GM12872 (cell line): ENCODE results near the gene TCEA2.

Source experiments
- TF ChIP-seq, protein P1 (sequence below): IDR thresholded peaks from 3 replicates; pipeline ENCODE4 v1.5.1; 2011; ENCODE audit warnings: low read depth, mild to moderate bottlenecking, low read length, moderate library complexity; ENCODE audit not compliant: insufficient read depth

Gene TCEA2

GRCh38 chr20:64105846-64106434 is 42.9 kb downstream of the TCEA2 start:
- TF ChIP-seq, protein P1, sequence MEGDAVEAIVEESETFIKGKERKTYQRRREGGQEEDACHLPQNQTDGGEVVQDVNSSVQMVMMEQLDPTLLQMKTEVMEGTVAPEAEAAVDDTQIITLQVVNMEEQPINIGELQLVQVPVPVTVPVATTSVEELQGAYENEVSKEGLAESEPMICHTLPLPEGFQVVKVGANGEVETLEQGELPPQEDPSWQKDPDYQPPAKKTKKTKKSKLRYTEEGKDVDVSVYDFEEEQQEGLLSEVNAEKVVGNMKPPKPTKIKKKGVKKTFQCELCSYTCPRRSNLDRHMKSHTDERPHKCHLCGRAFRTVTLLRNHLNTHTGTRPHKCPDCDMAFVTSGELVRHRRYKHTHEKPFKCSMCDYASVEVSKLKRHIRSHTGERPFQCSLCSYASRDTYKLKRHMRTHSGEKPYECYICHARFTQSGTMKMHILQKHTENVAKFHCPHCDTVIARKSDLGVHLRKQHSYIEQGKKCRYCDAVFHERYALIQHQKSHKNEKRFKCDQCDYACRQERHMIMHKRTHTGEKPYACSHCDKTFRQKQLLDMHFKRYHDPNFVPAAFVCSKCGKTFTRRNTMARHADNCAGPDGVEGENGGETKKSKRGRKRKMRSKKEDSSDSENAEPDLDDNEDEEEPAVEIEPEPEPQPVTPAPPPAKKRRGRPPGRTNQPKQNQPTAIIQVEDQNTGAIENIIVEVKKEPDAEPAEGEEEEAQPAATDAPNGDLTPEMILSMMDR = no peak

DNA sequence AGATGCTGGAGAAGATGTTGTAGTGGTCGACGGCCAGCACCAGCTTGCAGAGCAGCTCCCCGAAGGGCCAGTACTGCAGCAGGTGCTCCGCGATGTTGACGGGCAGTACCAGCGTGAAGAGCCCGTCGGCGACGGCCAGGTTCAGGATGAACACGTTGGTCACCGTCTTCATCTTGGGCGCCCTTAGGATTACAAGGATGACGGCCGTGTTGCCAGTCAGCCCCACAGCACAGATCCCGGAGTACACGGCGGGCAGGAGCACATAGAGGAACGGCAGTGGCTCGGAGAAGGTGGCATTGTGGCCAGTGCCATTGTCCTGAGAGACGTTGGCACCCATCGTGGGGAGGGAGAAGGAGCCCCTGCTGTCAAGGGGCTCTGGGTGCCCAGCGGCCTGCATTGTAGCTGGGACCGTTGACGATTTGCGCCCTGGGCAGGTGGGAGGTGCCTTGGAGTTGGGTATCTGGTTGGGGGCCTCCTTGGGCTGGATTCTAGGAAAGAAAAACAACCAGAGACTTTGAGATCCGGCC is 43.5 kb downstream of the TCEA2 start:
- TF ChIP-seq, protein P1 = no peak

DNA sequence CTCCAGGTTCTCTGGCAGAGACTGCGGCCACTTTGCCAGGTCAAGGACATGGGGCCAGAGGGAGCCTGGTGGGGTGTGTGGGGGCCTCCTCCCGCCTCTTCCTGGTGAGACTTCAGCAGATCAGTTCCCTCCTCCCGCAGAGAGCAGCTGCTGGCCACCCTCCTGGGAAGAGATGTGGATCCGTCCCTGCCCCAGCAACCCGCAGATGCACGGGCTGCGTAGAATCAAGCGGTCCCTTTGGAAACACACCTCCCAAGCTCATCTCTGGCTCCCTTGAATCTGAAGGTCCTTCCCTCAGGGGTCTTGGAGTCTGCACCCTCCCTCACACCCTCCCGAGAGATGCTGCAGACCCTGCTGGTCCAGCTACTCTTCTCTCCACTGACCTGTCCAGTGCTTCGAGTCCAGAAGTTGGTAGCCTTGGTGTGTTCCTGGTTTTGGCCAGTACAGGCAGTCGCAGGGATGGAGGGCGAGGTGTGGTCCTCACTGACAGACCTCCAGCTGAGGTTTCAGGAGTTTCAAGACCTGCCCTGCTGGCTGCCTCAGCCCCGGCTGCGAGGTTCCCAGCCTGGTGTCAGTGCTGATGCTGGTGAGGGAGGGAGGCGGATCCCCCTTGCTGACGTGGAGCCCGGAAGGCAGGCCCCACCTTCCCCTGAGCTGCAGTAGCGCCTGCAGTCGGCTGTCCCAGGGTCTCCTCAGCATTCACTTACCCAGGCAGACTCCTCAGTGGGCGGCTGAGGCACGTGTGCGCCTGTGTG is 44.2 kb downstream of the TCEA2 start, which contains the start of gene NPBWR2:
Gene NPBWR2 (minus strand): TSS at position 585 of the 755 bp plus-strand sequence. CDS start 734 bp downstream, outside the sequence.
- TF ChIP-seq, protein P1 = no peak

DNA sequence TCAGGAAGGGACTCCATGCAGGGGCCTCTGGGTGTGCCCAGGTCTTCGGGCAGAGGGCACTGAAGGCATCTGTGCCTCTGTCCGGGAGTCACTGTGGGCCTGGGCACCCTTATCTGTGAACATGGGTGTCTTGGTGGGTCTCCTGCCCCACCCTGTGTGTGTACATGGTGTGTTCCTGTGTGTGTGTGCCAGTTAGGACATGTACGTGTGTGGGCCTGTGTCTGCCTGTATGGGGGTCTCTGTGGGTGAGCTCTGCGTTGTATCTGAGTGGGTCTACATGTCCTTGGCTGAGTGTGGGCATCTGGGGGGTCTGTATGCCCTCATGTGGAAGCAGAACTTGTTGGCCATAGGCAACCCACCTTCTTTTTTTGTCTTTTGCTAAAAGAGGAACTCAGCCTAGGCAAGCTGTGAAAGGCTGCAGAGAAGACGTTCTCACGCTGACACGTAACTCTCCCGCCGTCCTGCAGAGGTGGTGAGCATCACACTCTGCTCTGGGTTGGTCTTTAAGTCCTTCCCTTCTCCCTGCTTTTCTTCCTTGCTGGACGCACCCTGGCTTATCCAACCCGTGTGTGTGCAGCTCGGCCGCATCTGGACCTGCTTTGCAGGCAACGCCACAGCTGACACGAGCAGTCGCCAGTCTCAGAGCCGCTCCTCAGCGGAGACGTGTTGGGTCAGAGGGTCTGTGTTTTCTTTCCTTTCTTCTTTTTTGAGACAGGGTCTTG is 44.9 kb downstream of the TCEA2 start:
- TF ChIP-seq, protein P1 = no peak

DNA sequence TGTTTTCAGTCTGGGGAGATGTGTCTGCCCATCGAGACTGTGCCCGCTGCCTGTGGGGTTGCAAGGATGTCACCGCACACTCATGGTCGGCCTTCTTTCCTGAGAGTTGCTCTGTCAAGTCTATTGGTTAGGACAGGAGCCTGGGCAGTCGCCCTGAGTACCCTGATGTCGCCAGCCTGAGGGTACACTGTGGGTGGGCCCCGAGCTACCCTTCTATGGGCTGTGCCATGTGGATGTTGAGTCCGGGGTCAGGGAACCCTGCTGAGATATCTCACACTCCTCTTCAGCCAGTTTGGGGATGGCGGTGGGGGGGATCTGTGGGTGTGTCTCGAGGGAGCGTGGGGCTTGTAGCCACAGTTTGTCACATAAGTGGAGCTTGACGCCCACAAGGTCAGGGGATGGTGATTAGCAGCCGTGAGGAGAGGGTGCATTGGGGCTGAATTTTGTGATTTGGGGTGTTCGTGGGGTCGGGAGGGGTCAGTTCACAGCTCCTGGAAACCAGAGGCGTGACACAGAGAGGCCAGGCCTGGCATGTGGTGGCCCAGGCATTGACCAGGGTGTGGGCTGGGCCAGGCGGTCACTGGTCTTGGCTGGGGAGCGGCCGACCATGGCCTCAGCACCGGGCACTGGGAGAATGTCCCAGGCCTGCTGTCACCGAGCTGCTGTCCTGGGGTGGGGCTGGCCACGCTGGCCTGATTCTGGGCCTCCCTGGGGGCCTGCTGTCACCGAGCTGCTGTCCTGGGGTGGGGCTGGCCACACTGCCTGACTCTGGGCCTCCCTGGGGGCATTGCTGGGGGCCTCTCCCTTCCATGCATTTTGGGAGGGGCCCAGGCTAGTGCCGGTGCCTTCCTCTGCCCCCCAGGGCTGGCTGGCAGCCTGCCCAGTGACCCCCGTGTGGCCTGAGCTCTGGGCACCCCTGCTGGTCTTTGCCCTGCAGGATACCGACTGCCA is 46.0 kb downstream of the TCEA2 start:
- TF ChIP-seq, protein P1 = no peak

GRCh38 chr20:64109831-64110391 is 46.9 kb downstream of the TCEA2 start:
- TF ChIP-seq, protein P1 = no peak
